Peyer's patch (tissue), 4 donors: ENCODE data around the gene PPP1R3C.

ENCODE experiments used
- POLR2A ChIP-seq, 2 donors: fragments of 450-650 bp; IDR thresholded peaks; one replicate each; pipeline ENCODE4 v1.5.1; 2017; ENCODE audit warnings: antibody characterized with exemption in 2 of 2, mild to moderate bottlenecking in 2 of 2, moderate library complexity in 2 of 2
- TF ChIP-seq, protein P1 (sequence below), 6 experiments: fragments of 450-650 bp in 4 of 6; fragments of 200-600 bp in 2 of 6; sonication (generic) in 1 of 6; IDR thresholded peaks; one replicate each; pipeline ENCODE4 v1.5.1; 2017 to 2019; ENCODE audit warnings: antibody characterized with exemption in 6 of 6, mild to moderate bottlenecking in 3 of 6, moderate library complexity in 1 of 6

DNA sequence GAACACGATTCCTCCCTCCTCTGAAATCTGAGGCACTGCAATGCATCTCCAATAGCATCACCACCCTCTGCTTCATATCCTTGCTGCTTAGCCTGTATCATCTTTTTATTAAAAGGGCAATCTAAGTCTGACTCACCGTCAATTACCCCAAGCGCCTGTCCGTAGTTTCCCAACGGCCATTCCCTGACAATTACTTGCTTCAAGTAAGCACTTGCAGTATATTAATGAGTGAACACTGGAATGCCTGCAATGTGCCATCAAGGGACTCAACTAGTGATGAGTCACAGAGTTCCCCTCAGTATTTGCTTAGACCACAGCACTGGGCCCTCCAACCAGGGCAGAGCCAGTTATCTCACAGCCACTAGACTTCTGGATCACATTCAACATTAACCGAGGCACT lies 19.5 kb upstream of the PPP1R3C start:
- TF ChIP-seq, protein P1, sequence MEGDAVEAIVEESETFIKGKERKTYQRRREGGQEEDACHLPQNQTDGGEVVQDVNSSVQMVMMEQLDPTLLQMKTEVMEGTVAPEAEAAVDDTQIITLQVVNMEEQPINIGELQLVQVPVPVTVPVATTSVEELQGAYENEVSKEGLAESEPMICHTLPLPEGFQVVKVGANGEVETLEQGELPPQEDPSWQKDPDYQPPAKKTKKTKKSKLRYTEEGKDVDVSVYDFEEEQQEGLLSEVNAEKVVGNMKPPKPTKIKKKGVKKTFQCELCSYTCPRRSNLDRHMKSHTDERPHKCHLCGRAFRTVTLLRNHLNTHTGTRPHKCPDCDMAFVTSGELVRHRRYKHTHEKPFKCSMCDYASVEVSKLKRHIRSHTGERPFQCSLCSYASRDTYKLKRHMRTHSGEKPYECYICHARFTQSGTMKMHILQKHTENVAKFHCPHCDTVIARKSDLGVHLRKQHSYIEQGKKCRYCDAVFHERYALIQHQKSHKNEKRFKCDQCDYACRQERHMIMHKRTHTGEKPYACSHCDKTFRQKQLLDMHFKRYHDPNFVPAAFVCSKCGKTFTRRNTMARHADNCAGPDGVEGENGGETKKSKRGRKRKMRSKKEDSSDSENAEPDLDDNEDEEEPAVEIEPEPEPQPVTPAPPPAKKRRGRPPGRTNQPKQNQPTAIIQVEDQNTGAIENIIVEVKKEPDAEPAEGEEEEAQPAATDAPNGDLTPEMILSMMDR (IDR thresholded peaks at IDR 0.05), result no peak
- no peak for TF ChIP-seq POLR2A (IDR thresholded peaks at IDR 0.05)
